Measurements from ENCODE around the gene MYCBP. TPM values are rescaled to one million over a fixed set of nuclear protein-coding genes. Genes with fewer than 3 reads are reported as not detected.

Gene MYCBP
- total and polyA plus RNA-seq, 2 of the 13 experiments (the other 11 are each of a cell fraction or from before 2014, with no cell fraction given): 11.4 to 30.4 TPM

DNA sequence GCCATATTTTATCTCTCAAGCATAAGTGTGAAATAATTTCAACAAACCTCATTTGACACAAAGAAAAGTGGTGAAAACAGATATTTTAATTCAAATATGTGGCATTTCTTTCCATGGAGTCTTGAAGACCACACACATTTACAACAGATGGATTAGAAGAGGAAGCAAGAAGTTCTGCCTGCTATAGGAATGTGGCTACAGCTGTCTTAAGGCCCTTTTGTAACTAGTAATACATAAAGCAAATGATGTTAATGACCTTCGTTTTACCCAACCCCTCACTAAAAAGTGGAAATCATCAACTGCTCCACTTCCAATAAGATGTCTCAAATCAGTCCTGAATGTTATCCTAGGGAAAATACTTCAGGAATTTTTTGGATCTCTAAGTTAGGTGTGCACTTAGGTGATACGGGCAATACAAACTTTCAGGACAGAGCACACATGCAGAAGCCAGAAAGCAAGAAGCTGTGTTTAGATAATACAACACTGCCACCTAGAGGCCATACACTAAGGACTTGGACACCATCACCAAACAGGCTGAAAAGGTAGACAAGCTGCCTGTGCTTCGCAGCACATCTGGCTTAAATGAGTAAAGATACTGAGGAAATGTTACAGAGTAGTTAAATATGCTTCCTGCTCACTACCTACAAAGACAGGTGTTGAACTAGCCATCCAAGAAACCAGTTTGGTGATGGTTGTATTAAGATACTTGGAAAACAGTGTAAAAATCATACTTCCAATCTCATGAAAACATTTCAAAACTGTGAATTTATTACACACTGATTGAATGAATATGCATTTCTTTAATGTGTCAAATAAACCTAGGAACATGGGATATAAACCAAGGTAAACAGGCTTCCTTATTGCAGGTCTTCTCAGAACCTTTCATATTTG is 38.0 kb downstream of the MYCBP start:
- TF ChIP-seq ZEB1 (IDR thresholded peaks at IDR 0.05; ENCODE audit: insufficient replicate concordance, low read depth) (no peak), ELF3 (CRISPR knock-in tag; IDR thresholded peaks at IDR 0.05) (0 out of 2 replicates have a peak, but pooled peaks have one; percentile 18), STAG1 (CRISPR knock-in tag; IDR thresholded peaks at IDR 0.05) (peak; percentile 93), SMC3 (IDR thresholded peaks at IDR 0.05; ENCODE audit: low read length) (peak; percentile 70), IRF2 (CRISPR knock-in tag; IDR thresholded peaks at IDR 0.05) (peak; percentile 23; the same call in 1 of the 2 replicates), RAD21 (CRISPR knock-in tag; IDR thresholded peaks at IDR 0.05) (peak; percentile 63; the same call in 1 of the 2 replicates), FOSL2 (CRISPR knock-in tag; IDR thresholded peaks at IDR 0.05) (0 out of 2 replicates have a peak, but pooled peaks have one; percentile 5)
- TF ChIP-seq, protein P1, sequence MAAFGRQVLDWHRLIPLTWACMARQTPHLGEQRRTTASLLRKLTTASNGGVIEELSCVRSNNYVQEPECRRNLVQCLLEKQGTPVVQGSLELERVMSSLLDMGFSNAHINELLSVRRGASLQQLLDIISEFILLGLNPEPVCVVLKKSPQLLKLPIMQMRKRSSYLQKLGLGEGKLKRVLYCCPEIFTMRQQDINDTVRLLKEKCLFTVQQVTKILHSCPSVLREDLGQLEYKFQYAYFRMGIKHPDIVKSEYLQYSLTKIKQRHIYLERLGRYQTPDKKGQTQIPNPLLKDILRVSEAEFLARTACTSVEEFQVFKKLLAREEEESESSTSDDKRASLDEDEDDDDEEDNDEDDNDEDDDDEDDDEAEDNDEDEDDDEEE (CRISPR knock-in tag; IDR thresholded peaks at IDR 0.05): no peak
- TF ChIP-seq, protein P2, sequence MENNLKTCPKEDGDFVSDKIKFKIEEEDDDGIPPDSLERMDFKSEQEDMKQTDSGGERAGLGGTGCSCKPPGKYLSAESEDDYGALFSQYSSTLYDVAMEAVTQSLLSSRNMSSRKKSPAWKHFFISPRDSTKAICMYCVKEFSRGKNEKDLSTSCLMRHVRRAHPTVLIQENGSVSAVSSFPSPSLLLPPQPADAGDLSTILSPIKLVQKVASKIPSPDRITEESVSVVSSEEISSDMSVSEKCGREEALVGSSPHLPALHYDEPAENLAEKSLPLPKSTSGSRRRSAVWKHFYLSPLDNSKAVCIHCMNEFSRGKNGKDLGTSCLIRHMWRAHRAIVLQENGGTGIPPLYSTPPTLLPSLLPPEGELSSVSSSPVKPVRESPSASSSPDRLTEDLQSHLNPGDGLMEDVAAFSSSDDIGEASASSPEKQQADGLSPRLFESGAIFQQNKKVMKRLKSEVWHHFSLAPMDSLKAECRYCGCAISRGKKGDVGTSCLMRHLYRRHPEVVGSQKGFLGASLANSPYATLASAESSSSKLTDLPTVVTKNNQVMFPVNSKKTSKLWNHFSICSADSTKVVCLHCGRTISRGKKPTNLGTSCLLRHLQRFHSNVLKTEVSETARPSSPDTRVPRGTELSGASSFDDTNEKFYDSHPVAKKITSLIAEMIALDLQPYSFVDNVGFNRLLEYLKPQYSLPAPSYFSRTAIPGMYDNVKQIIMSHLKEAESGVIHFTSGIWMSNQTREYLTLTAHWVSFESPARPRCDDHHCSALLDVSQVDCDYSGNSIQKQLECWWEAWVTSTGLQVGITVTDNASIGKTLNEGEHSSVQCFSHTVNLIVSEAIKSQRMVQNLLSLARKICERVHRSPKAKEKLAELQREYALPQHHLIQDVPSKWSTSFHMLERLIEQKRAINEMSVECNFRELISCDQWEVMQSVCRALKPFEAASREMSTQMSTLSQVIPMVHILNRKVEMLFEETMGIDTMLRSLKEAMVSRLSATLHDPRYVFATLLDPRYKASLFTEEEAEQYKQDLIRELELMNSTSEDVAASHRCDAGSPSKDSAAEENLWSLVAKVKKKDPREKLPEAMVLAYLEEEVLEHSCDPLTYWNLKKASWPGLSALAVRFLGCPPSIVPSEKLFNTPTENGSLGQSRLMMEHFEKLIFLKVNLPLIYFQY (CRISPR knock-in tag; IDR thresholded peaks at IDR 0.05; ENCODE audit: borderline replicate concordance): no peak
- TF ChIP-seq, protein P3, sequence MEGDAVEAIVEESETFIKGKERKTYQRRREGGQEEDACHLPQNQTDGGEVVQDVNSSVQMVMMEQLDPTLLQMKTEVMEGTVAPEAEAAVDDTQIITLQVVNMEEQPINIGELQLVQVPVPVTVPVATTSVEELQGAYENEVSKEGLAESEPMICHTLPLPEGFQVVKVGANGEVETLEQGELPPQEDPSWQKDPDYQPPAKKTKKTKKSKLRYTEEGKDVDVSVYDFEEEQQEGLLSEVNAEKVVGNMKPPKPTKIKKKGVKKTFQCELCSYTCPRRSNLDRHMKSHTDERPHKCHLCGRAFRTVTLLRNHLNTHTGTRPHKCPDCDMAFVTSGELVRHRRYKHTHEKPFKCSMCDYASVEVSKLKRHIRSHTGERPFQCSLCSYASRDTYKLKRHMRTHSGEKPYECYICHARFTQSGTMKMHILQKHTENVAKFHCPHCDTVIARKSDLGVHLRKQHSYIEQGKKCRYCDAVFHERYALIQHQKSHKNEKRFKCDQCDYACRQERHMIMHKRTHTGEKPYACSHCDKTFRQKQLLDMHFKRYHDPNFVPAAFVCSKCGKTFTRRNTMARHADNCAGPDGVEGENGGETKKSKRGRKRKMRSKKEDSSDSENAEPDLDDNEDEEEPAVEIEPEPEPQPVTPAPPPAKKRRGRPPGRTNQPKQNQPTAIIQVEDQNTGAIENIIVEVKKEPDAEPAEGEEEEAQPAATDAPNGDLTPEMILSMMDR (CRISPR knock-in tag; IDR thresholded peaks at IDR 0.05): peak; percentile 91
- ATAC-seq: peak; percentile 94
- H3K4me1 ChIP-seq (ENCODE audit: insufficient read depth, low read length): no peaks in the 10 kb centered on the region
- intact Hi-C loops (cut with micrococcal nuclease; ENCODE audit: unreplicated experiment): loop anchor here (2.0 to 5.0 kb wide), 3 partner anchors 226 to 798 kb away; no protein-coding TSS in a partner anchor
- H4K20me1 ChIP-seq (ENCODE audit: insufficient read depth, low read length): no peaks in the 10 kb centered on the region
- H3K4me3 ChIP-seq (replicated peaks in 1 of 3; ENCODE audit: insufficient read depth in 1 of 3, low read depth in 2 of 3, low read length in 3 of 3): no peak overlapping the region
- H3K36me3 ChIP-seq (replicated peaks in 1 of 2; ENCODE audit: control insufficient read depth in 1 of 2, insufficient read depth in 2 of 2, low read length in 2 of 2): peaks cover 6 to 16% of the 10 kb centered on the region in 2 experiments
- CTCF ChIA-PET (ENCODE audit: low intra/inter-chr PET ratio, low total read pairs): interaction anchor here (1.8 to 2.2 kb wide), 2 partner anchors 227 to 809 kb away, joined by 9 to 11 read pairs; no protein-coding TSS in a partner anchor
- 40% methylated on average over 3 of the region's 3 CpGs for WGBS (ENCODE audit: low lambda C conversion rate)
- DNase-seq (ENCODE audit: low spot score): peak; percentile 83
- peaks cover 0 to 14% of the 10 kb centered on the region in 2 experiments; a peak in 4 of 5 replicates for H3K27me3 ChIP-seq (ENCODE audit: control insufficient read depth in 1 of 2, insufficient read depth in 2 of 2, low read length in 2 of 2)
- no peaks in the 10 kb centered on the region for H3K79me2 ChIP-seq (ENCODE audit: insufficient read depth, low read length)
- H3K27ac ChIP-seq (ENCODE audit: extremely low read length, insufficient read depth, low read length): no peak overlapping the region
- H3K4me2 ChIP-seq (ENCODE audit: low read depth, low read length): no peak overlapping the region
- POLR2A ChIA-PET: no interaction called here
- no TSS peak for BruUV-seq (replicated peaks)
- FAIRE-seq: peak; percentile 98
- H3K9me3 ChIP-seq (ENCODE audit: low read length): no peaks in the 10 kb centered on the region
- H3K9ac ChIP-seq (ENCODE audit: insufficient read depth, low read depth, low read length): no peak overlapping the region
- H2AFZ ChIP-seq (ENCODE audit: low read length): no peak overlapping the region
- in situ Hi-C loops (cut with HindIII; ENCODE audit: extremely low pct_ligation_motif_present, low pct_unique_long_range_greater_than_20kb): no loop called here

Measured in HepG2 (cell line).